HG03175 (cell line): ENCODE data around the gene PCDHB6.
"Not testable (repeated sequence)": the region's sequence is repeated elsewhere in the genome, so short reads cannot be mapped to it uniquely, and the experiment has no call there.

Experiments
- ATAC-seq: cut with Tn5 transposase; IDR thresholded peaks from one replicate; pipeline ENCODE4 v1.9.1; 2021; ENCODE audit warnings: mild to moderate bottlenecking, moderate library complexity; ENCODE audit not compliant: unreplicated experiment

Gene PCDHB6

GRCh38 chr5:141157901-141158300 lies 8.0 kb downstream of the PCDHB6 start:
- not testable (repeated sequence) for ATAC-seq

- ATAC-seq: no peak
Observed at GRCh38 chr5:141172381-141173204, 22.7 kb downstream of the PCDHB6 start, which contains the start of gene PCDHB7. TSS of gene PCDHB7 (plus strand) at chr5:141172644. CDS start at chr5:141172836, 192 bp downstream.

GRCh38 chr5:141174291-141175104 lies 24.6 kb downstream of the PCDHB6 start:
- ATAC-seq: not testable (repeated sequence)

GRCh38 chr5:141175933-141176332 lies 26.1 kb downstream of the PCDHB6 start:
- ATAC-seq: no peak

GRCh38 chr5:141177577-141178191 lies 27.8 kb downstream of the PCDHB6 start, which contains the start of gene PCDHB8:
TSS of gene PCDHB8 (plus strand) at chr5:141177790. CDS start at chr5:141178035, 245 bp downstream.
- not testable (repeated sequence) for ATAC-seq

GRCh38 chr5:141179371-141179770 lies 29.5 kb downstream of the PCDHB6 start:
- not testable (repeated sequence) for ATAC-seq

- not testable (repeated sequence) for ATAC-seq
Observed at GRCh38 chr5:141179876-141180275, 30.0 kb downstream of the PCDHB6 start.

- no peak for ATAC-seq
Observed at GRCh38 chr5:141180313-141180712, 30.5 kb downstream of the PCDHB6 start.

- ATAC-seq: no peak
Observed at GRCh38 chr5:141182248-141182647, 32.4 kb downstream of the PCDHB6 start, which contains the start of gene PCDHB16. TSS of gene PCDHB16 (plus strand) at chr5:141182387. CDS start at chr5:141182560, 173 bp downstream.

- ATAC-seq: not testable (repeated sequence)
Observed at GRCh38 chr5:141184117-141184855, 34.4 kb downstream of the PCDHB6 start.

- no peak for ATAC-seq
Observed at GRCh38 chr5:141186897-141187512, 37.1 kb downstream of the PCDHB6 start, which contains the start of gene PCDHB9. TSS of gene PCDHB9 (plus strand) at chr5:141187161. CDS start at chr5:141187319, 158 bp downstream.

GRCh38 chr5:141188682-141189081 lies 38.8 kb downstream of the PCDHB6 start:
- ATAC-seq: not testable (repeated sequence)

- ATAC-seq: not testable (repeated sequence)
Observed at GRCh38 chr5:141189131-141189530, 39.3 kb downstream of the PCDHB6 start.

GRCh38 chr5:141192110-141192725 lies 42.4 kb downstream of the PCDHB6 start, which contains the start of gene PCDHB10:
TSS of gene PCDHB10 (plus strand) at chr5:141192353. CDS start at chr5:141192553, 200 bp downstream.
- ATAC-seq: no peak

- not testable (repeated sequence) for ATAC-seq
Observed at GRCh38 chr5:141194332-141194731, 44.5 kb downstream of the PCDHB6 start.

GRCh38 chr5:141196363-141196762 lies 46.5 kb downstream of the PCDHB6 start:
- no peak for ATAC-seq

GRCh38 chr5:141199359-141200235 lies 49.7 kb downstream of the PCDHB6 start, which contains the start of gene PCDHB11:
TSS of gene PCDHB11 (plus strand) at chr5:141199627. CDS start at chr5:141199775, 148 bp downstream.
- no peak for ATAC-seq

GRCh38 chr5:141201126-141201525 lies 51.3 kb downstream of the PCDHB6 start:
- not testable (repeated sequence) for ATAC-seq
